Astrocyte (in vitro differentiated cells and primary cell): Measurements from ENCODE around the gene NEB. TPM values are rescaled to one million over a fixed set of nuclear protein-coding genes. Genes with fewer than 3 reads are reported as not detected.
A peak's percentile ranks its signal among the peaks of the same experiment; 100 is the strongest.

ENCODE experiments used
- DNase-seq: peaks from one replicate; pipeline ENCODE4 v3.0.0-alpha.2; 2010; ENCODE audit warnings: low read depth
- FAIRE-seq: peaks from 2 replicates; lab custom pipeline; 2011; peaks lifted over from hg19 to GRCh38; lab: Jason Lieb, UNC
- H2AFZ ChIP-seq: 2 replicates; pipeline ENCODE4 v1.6.0; 2012; ENCODE audit warnings: low read depth, low read length, inconsistent platforms
- H3K27ac ChIP-seq: 2 replicates; pipeline ENCODE4 v1.5.1; 2011; ENCODE audit warnings: low read depth, low read length, inconsistent platforms
- H3K27me3 ChIP-seq: 2 replicates; pipeline ENCODE4 v1.6.0; 2011; ENCODE audit warnings: low read length, inconsistent platforms; ENCODE audit not compliant: insufficient read depth
- H3K36me3 ChIP-seq: 2 replicates; pipeline ENCODE4 v1.5.1; 2011; ENCODE audit warnings: low read length, inconsistent platforms; ENCODE audit not compliant: insufficient read depth
- H3K4me1 ChIP-seq: 2 replicates; pipeline ENCODE4 v1.5.1; 2011; ENCODE audit warnings: low read length, inconsistent platforms; ENCODE audit not compliant: insufficient read depth
- H3K4me2 ChIP-seq: 2 replicates; pipeline ENCODE4 v1.6.0; 2012; ENCODE audit warnings: low read length, inconsistent platforms
- H3K4me3 ChIP-seq: 2 replicates; pipeline ENCODE4 v1.5.1; 2011; ENCODE audit warnings: low read depth, mild to moderate bottlenecking, low read length, inconsistent platforms; ENCODE audit not compliant: insufficient read depth
- H3K79me2 ChIP-seq: 2 replicates; pipeline ENCODE4 v1.6.0; 2012; ENCODE audit warnings: mild to moderate bottlenecking, low read length, inconsistent platforms; ENCODE audit not compliant: insufficient read depth
- H3K9ac ChIP-seq: 2 replicates; pipeline ENCODE4 v1.6.0; 2012; ENCODE audit warnings: mild to moderate bottlenecking, low read length, inconsistent platforms
- H3K9me3 ChIP-seq: 2 replicates; pipeline ENCODE4 v1.5.1; 2012; ENCODE audit warnings: low read depth, mild to moderate bottlenecking, low read length, inconsistent platforms; ENCODE audit not compliant: insufficient read depth
- H4K20me1 ChIP-seq: 2 replicates; pipeline ENCODE4 v1.6.0; 2012; ENCODE audit warnings: low read length, inconsistent platforms; ENCODE audit not compliant: insufficient read depth
- H3K27ac Mint-ChIP-seq: one replicate; pipeline ENCODE4 v1.8.0; 2021; ENCODE audit warnings: mild to moderate bottlenecking, mixed read lengths; ENCODE audit not compliant: unreplicated experiment
- H3K27me3 Mint-ChIP-seq: one replicate; pipeline ENCODE4 v1.8.0; 2021; ENCODE audit warnings: low read depth, mixed read lengths; ENCODE audit not compliant: unreplicated experiment
- H3K36me3 Mint-ChIP-seq: one replicate; pipeline ENCODE4 v1.8.0; 2021; ENCODE audit warnings: low read depth, mixed read lengths; ENCODE audit not compliant: unreplicated experiment
- H3K4me1 Mint-ChIP-seq: one replicate; pipeline ENCODE4 v1.8.0; 2021; ENCODE audit warnings: low read depth, mixed read lengths; ENCODE audit not compliant: unreplicated experiment
- H3K4me3 Mint-ChIP-seq: one replicate; pipeline ENCODE4 v1.8.0; 2021; ENCODE audit warnings: mild to moderate bottlenecking, moderate library complexity, mixed read lengths; ENCODE audit not compliant: unreplicated experiment
- H3K9me3 Mint-ChIP-seq: one replicate; pipeline ENCODE4 v1.8.0; 2021; ENCODE audit warnings: mild to moderate bottlenecking, mixed read lengths; ENCODE audit not compliant: unreplicated experiment
- CTCF ChIP-seq: IDR thresholded peaks from 2 replicates; pipeline ENCODE4 v1.5.1; 2011; ENCODE audit warnings: low read depth, mild to moderate bottlenecking, inconsistent platforms, low read length, moderate library complexity; ENCODE audit not compliant: insufficient read depth
- EZH2 ChIP-seq: IDR thresholded peaks from 2 replicates; pipeline ENCODE4 v1.6.1; 2012; ENCODE audit warnings: mild to moderate bottlenecking, low read length, inconsistent platforms; ENCODE audit not compliant: insufficient read depth
- total RNA-seq: library from RNA; stranded (reverse); gene quantifications from 2 replicates; pipeline ENCODE4 v1.2.1, GENCODE V29; 2021

NEB gene
- total RNA-seq, 1 donor from 2014 or later = 0.82 TPM

GRCh38 chr2:151782378-151783132 lies 48.3 kb upstream of the NEB start:
- Histone ChIP-seq H3K4me1 (no peaks in the 10 kb centered on the region), H3K9ac (no peak overlapping the region), H3K27me3 (no peaks in the 10 kb centered on the region), H3K36me3 (no peaks in the 10 kb centered on the region), H3K27ac (no peak overlapping the region), H3K79me2 (no peaks in the 10 kb centered on the region), H3K4me3 (no peak overlapping the region), H3K4me2 (no peak overlapping the region), H2AFZ (no peak overlapping the region), H3K9me3 (no peaks in the 10 kb centered on the region), H4K20me1 (no peaks in the 10 kb centered on the region)
- peak overlapping the region; percentile 30 for H3K27ac Mint-ChIP-seq
- no peak for DNase-seq
- TF ChIP-seq EZH2 (no peak), CTCF (no peak)
- no peak for FAIRE-seq
- H3K36me3 Mint-ChIP-seq = peaks cover 25% of the 10 kb centered on the region
- peaks cover 3% of the 10 kb centered on the region for H3K4me1 Mint-ChIP-seq
- H3K27me3 Mint-ChIP-seq = no peaks in the 10 kb centered on the region
- H3K9me3 Mint-ChIP-seq = peaks cover 6% of the 10 kb centered on the region
- H3K4me3 Mint-ChIP-seq = no peak overlapping the region

- Histone ChIP-seq H3K79me2 (no peaks in the 10 kb centered on the region), H3K9me3 (no peaks in the 10 kb centered on the region), H2AFZ (no peak overlapping the region), H3K4me1 (no peaks in the 10 kb centered on the region), H3K27ac (no peak overlapping the region), H3K27me3 (no peaks in the 10 kb centered on the region), H4K20me1 (no peaks in the 10 kb centered on the region), H3K9ac (no peak overlapping the region), H3K4me3 (no peak overlapping the region), H3K36me3 (peaks cover 1% of the 10 kb centered on the region), H3K4me2 (no peak overlapping the region)
- Mint-ChIP-seq H3K36me3 (peaks cover 32% of the 10 kb centered on the region), H3K27me3 (no peaks in the 10 kb centered on the region), H3K4me3 (no peak overlapping the region), H3K9me3 (peaks cover 6% of the 10 kb centered on the region), H3K27ac (peak overlapping the region; percentile 49), H3K4me1 (peaks cover 3% of the 10 kb centered on the region)
- FAIRE-seq = no peak
- TF ChIP-seq CTCF (no peak), EZH2 (no peak)
- DNase-seq = no peak
Observed at GRCh38 chr2:151781642-151782041, 47.4 kb upstream of the NEB start.

GRCh38 chr2:151780938-151781337 lies 46.7 kb upstream of the NEB start:
- H3K36me3 ChIP-seq = peaks cover 3% of the 10 kb centered on the region
- Mint-ChIP-seq H3K9me3 (peaks cover 6% of the 10 kb centered on the region), H3K36me3 (peaks cover 39% of the 10 kb centered on the region), H3K4me3 (no peak overlapping the region), H3K4me1 (peaks cover 3% of the 10 kb centered on the region), H3K27me3 (no peaks in the 10 kb centered on the region), H3K27ac (no peak overlapping the region)
- H4K20me1 ChIP-seq = no peaks in the 10 kb centered on the region
- no peak overlapping the region for H3K4me3 ChIP-seq
- no peak overlapping the region for H3K9ac ChIP-seq
- H3K27me3 ChIP-seq = no peaks in the 10 kb centered on the region
- no peak overlapping the region for H3K4me2 ChIP-seq
- no peak for DNase-seq
- TF ChIP-seq EZH2 = no peak
- TF ChIP-seq CTCF = no peak
- no peaks in the 10 kb centered on the region for H3K79me2 ChIP-seq
- no peak overlapping the region for H3K27ac ChIP-seq
- no peak overlapping the region for H2AFZ ChIP-seq
- no peaks in the 10 kb centered on the region for H3K4me1 ChIP-seq
- no peaks in the 10 kb centered on the region for H3K9me3 ChIP-seq
- no peak for FAIRE-seq
